ENCODE results near the gene SCN2B. TPM values are rescaled to one million over a fixed set of nuclear protein-coding genes. Genes with fewer than 3 reads are reported as not detected.

Gene SCN2B
- total and polyA plus RNA-seq, 2 of the 4 experiments (the other 2 are of a cell fraction): under 0.01 to 0.05 TPM

- H3K23ac ChIP-seq (ENCODE audit: low read depth, low read length): no peak overlapping the region
- no TSS peak for BruUV-seq (replicated peaks)
- no peak overlapping the region for H3K4me3 ChIP-seq (ENCODE audit: insufficient read depth, low read depth, low read length)
- no peak overlapping the region for H3K56ac ChIP-seq (ENCODE audit: extremely low read depth, insufficient read depth, low read length)
- no peak overlapping the region for H3K4me2 ChIP-seq (ENCODE audit: low read depth, low read length)
- H3K36me3 ChIP-seq (ENCODE audit: control insufficient read depth, insufficient read depth, low read length): no peaks in the 10 kb centered on the region
- no peak overlapping the region for H3K18ac ChIP-seq (ENCODE audit: low read depth, low read length)
- in situ Hi-C loops (cut with MboI; ENCODE audit: low sequenced_read_pairs): no loop called here
- H4K91ac ChIP-seq (ENCODE audit: insufficient read depth, low read depth, low read length): no peak overlapping the region
- H3K4ac ChIP-seq (ENCODE audit: low read depth, low read length): no peak overlapping the region
- WGBS, 2 experiments (ENCODE audit: extremely low coverage in 2 of 2, insufficient read length in 1 of 2): 78% methylated on average over 2 of the region's 9 CpGs; no CpG with 5 or more reads in 1 of the 2 experiments
- TF ChIP-seq CEBPB (IDR thresholded peaks at IDR 0.05; ENCODE audit: low read depth, low read length) (no peak), CTCF (conservative IDR thresholded peaks at IDR 0.05; ENCODE audit: low read depth, low read length) (no peak), POLR2A (IDR thresholded peaks at IDR 0.05; ENCODE audit: low read depth, low read length) (no peak), MAZ (IDR thresholded peaks at IDR 0.05; ENCODE audit: borderline replicate concordance, low read depth, low read length) (no peak), BHLHE40 (IDR thresholded peaks at IDR 0.05; ENCODE audit: low read depth, low read length) (no peak), MXI1 (IDR thresholded peaks at IDR 0.05; ENCODE audit: borderline replicate concordance, low read depth, low read length) (no peak), RCOR1 (IDR thresholded peaks at IDR 0.05; ENCODE audit: insufficient replicate concordance, low read length) (no peak), SMC3 (IDR thresholded peaks at IDR 0.05; ENCODE audit: low read depth, low read length) (no peak), RAD21 (IDR thresholded peaks at IDR 0.05; ENCODE audit: low read length) (no peak), RFX5 (IDR thresholded peaks at IDR 0.05; ENCODE audit: low read depth, low read length) (no peak), FOS (IDR thresholded peaks at IDR 0.05; ENCODE audit: low read depth, low read length) (no peak), MAFK (IDR thresholded peaks at IDR 0.05; ENCODE audit: low read depth, low read length) (no peak), NFE2L2 (IDR thresholded peaks at IDR 0.05; ENCODE audit: low read depth, low read length) (no peak), CHD1 (IDR thresholded peaks at IDR 0.05; ENCODE audit: low read depth, low read length) (no peak)
- TF ChIP-seq, protein P1, sequence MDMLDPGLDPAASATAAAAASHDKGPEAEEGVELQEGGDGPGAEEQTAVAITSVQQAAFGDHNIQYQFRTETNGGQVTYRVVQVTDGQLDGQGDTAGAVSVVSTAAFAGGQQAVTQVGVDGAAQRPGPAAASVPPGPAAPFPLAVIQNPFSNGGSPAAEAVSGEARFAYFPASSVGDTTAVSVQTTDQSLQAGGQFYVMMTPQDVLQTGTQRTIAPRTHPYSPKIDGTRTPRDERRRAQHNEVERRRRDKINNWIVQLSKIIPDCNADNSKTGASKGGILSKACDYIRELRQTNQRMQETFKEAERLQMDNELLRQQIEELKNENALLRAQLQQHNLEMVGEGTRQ (IDR thresholded peaks at IDR 0.05; ENCODE audit: low read depth, low read length): no peak
- TF ChIP-seq, protein P2, sequence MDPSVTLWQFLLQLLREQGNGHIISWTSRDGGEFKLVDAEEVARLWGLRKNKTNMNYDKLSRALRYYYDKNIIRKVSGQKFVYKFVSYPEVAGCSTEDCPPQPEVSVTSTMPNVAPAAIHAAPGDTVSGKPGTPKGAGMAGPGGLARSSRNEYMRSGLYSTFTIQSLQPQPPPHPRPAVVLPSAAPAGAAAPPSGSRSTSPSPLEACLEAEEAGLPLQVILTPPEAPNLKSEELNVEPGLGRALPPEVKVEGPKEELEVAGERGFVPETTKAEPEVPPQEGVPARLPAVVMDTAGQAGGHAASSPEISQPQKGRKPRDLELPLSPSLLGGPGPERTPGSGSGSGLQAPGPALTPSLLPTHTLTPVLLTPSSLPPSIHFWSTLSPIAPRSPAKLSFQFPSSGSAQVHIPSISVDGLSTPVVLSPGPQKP (IDR thresholded peaks at IDR 0.05; ENCODE audit: borderline replicate concordance, low read depth, low read length): no peak
- intact Hi-C loops (cut with micrococcal nuclease): no loop called here
- H3K9me1 ChIP-seq (ENCODE audit: insufficient read depth, low read length): no peaks in the 10 kb centered on the region
- H3K27ac ChIP-seq (ENCODE audit: insufficient read depth, low read length): no peak overlapping the region
- no peak overlapping the region for H2AK5ac ChIP-seq (ENCODE audit: low read depth, low read length)
- no peak overlapping the region for H2BK20ac ChIP-seq (ENCODE audit: low read depth, low read length)
- no peak overlapping the region for H2AK9ac ChIP-seq (replicated peaks; ENCODE audit: low read depth, low read length, poor library complexity)
- no peak overlapping the region for H3K14ac ChIP-seq (replicated peaks; ENCODE audit: low read depth, low read length)
- H2BK120ac ChIP-seq (ENCODE audit: low read depth, low read length): no peak overlapping the region
- ChIA-PET CTCF (no interaction called here), POLR2A (ENCODE audit: unreplicated experiment) (no interaction called here)
- H3K27me3 ChIP-seq (ENCODE audit: control insufficient read depth, insufficient read depth, low read length): peaks cover 10% of the 10 kb centered on the region
- no peaks in the 10 kb centered on the region for H3K79me1 ChIP-seq (ENCODE audit: low read depth in 1 of 2, low read length in 2 of 2)
- no peaks in the 10 kb centered on the region for H4K20me1 ChIP-seq (ENCODE audit: insufficient read depth, low read length)
- H2BK15ac ChIP-seq (ENCODE audit: low read depth, low read length): no peak overlapping the region
- no peaks in the 10 kb centered on the region for H3K4me1 ChIP-seq (ENCODE audit: control insufficient read depth, insufficient read depth, low read length)
- no peak for ATAC-seq (ENCODE audit: low read depth)
- no peak overlapping the region for H2BK5ac ChIP-seq (ENCODE audit: low read depth, low read length, poor library complexity, severe bottlenecking)
- dilution Hi-C loops (cut with HindIII; ENCODE audit: low sequenced_read_pairs, unreplicated experiment): no loop called here
- no peak for DNase-seq
- H3K9ac ChIP-seq (ENCODE audit: low read depth, low read length): no peak overlapping the region
- no peaks in the 10 kb centered on the region for H3K9me3 ChIP-seq (ENCODE audit: control insufficient read depth, insufficient read depth, low read length)
- H4K8ac ChIP-seq (ENCODE audit: low read depth in 2 of 2, low read length in 2 of 2): no peak overlapping the region
- no peak overlapping the region for H4K5ac ChIP-seq (ENCODE audit: low read depth, low read length)
- no peak overlapping the region for H2AFZ ChIP-seq (replicated peaks; ENCODE audit: low read length, poor library complexity)
Measured at GRCh38 chr11:118200901-118201680, 24.7 kb upstream of the SCN2B start.

Measured in IMR-90 (cell line).